ENCODE results near the gene JPH2. TPM values are rescaled to one million over a fixed set of nuclear protein-coding genes. Genes with fewer than 3 reads are reported as not detected.

The JPH2 gene
- total RNA-seq, 6 experiments from 2014 or later, result 0.09 to 0.31 (median 0.10) TPM; not detected in 1

DNA sequence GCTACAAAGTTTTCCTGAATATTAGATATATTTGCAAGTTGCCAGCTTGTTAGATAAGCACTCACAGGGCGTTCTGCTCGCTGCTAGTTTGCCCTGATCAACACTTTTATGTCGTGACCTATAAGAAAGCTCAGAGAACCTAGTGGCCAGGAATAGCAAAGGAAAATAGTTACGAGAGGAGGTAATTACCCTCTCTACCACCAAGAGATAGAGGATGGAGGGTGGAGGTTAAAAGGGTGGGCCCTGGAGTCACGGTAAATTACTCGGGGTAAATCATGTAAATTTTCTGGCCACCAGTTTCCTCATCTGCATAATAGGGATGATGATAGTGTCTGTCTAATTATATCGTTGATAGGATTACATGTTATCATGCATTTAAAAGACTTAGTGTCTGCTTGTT lies 87.2 kb downstream of the JPH2 start:
- 55% methylated on average over 7 of the region's 7 CpGs for WGBS (ENCODE audit: insufficient coverage, low coverage, low lambda C conversion rate, missing lambda C conversion rate)
- intact Hi-C loops (cut with DNase I), result no loop called here
- no peaks in the 10 kb centered on the region for H3K4me1 ChIP-seq
- DNase-seq, result no peak
- H3K27ac ChIP-seq, result no peak overlapping the region
- no peak for ATAC-seq
- no peaks in the 10 kb centered on the region for H3K9me3 ChIP-seq
- no peaks in the 10 kb centered on the region for H3K27me3 ChIP-seq
- H3K36me3 ChIP-seq, result no peaks in the 10 kb centered on the region
- H3K4me3 ChIP-seq, result no peak overlapping the region
- TF ChIP-seq POLR2A (IDR thresholded peaks at IDR 0.05), result no peak
- no peak for TF ChIP-seq CTCF (IDR thresholded peaks at IDR 0.05)

GRCh38 chr20:44098657-44099056 lies 88.3 kb downstream of the JPH2 start:
- intact Hi-C loops (cut with DNase I), result no loop called here
- WGBS (ENCODE audit: insufficient coverage, low coverage, low lambda C conversion rate, missing lambda C conversion rate), result 91% methylated on average over 5 of the region's 5 CpGs
- no peak for TF ChIP-seq CTCF (IDR thresholded peaks at IDR 0.05)
- Histone ChIP-seq H3K9me3 (no peaks in the 10 kb centered on the region), H3K27me3 (no peaks in the 10 kb centered on the region), H3K4me1 (no peaks in the 10 kb centered on the region), H3K27ac (no peak overlapping the region), H3K4me3 (no peak overlapping the region), H3K36me3 (no peaks in the 10 kb centered on the region)
- DNase-seq, result no peak
- no peak for ATAC-seq

- Histone ChIP-seq H3K27me3 (no peaks in the 10 kb centered on the region), H3K36me3 (no peaks in the 10 kb centered on the region), H3K27ac (no peak overlapping the region), H3K9me3 (no peaks in the 10 kb centered on the region), H3K4me3 (no peak overlapping the region), H3K4me1 (no peaks in the 10 kb centered on the region)
- ATAC-seq, result no peak
- WGBS (ENCODE audit: insufficient coverage, low coverage, low lambda C conversion rate, missing lambda C conversion rate), result 87% methylated on average over 6 of the region's 6 CpGs
- DNase-seq, result no peak
- no peak for TF ChIP-seq POLR2A (IDR thresholded peaks at IDR 0.05)
- no peak for TF ChIP-seq CTCF (IDR thresholded peaks at IDR 0.05)
- intact Hi-C loops (cut with DNase I), result no loop called here
These were observed 88.7 kb downstream of the JPH2 start for GRCh38 chr20:44098256-44098630.

DNA sequence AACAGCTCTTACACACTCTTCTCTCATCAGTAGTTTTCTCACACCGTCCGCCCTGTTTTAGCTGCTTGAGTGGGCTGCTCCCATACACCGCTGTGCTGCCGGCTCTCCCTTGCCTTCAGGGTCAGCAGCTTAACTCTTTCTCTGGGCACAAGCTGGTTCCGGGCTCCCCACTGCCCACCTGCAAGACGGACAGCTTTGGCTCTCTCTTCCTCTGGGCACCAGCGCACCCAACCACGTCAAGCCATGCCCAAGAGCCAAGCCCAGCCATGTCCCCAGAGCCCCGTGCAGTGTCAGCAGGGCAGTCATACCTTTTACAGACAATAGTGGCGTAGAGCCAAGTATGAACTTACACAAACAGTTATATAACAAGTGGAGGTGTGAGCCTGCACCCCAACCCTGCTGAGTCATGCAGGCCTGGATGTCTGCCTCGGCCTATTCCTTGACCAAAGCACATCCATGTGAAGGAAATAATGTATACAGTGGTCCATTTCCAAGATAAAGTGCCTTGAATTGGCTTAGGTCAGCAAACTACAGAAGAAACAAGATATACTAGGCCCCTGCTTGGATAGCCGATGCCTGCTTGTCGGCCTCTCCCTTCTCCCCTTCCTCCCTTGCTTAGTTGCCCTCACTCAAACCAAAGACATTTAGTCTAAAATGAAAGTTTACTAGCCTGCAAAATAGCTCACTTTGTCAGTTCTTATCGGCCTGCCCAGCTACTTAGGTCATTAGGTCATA lies 89.3 kb downstream of the JPH2 start:
- no peaks in the 10 kb centered on the region for H3K9me3 ChIP-seq
- 75% methylated on average over 9 of the region's 14 CpGs for WGBS (ENCODE audit: insufficient coverage, low coverage, low lambda C conversion rate, missing lambda C conversion rate)
- DNase-seq, result no peak
- H3K4me3 ChIP-seq, result no peak overlapping the region
- intact Hi-C loops (cut with DNase I), result no loop called here
- TF ChIP-seq CTCF (IDR thresholded peaks at IDR 0.05) (no peak), POLR2A (IDR thresholded peaks at IDR 0.05) (no peak)
- no peaks in the 10 kb centered on the region for H3K4me1 ChIP-seq
- H3K27me3 ChIP-seq, result no peaks in the 10 kb centered on the region
- no peaks in the 10 kb centered on the region for H3K36me3 ChIP-seq
- ATAC-seq, result no peak
- no peak overlapping the region for H3K27ac ChIP-seq
